ENCODE measurements around the gene ITGAD.

DNA sequence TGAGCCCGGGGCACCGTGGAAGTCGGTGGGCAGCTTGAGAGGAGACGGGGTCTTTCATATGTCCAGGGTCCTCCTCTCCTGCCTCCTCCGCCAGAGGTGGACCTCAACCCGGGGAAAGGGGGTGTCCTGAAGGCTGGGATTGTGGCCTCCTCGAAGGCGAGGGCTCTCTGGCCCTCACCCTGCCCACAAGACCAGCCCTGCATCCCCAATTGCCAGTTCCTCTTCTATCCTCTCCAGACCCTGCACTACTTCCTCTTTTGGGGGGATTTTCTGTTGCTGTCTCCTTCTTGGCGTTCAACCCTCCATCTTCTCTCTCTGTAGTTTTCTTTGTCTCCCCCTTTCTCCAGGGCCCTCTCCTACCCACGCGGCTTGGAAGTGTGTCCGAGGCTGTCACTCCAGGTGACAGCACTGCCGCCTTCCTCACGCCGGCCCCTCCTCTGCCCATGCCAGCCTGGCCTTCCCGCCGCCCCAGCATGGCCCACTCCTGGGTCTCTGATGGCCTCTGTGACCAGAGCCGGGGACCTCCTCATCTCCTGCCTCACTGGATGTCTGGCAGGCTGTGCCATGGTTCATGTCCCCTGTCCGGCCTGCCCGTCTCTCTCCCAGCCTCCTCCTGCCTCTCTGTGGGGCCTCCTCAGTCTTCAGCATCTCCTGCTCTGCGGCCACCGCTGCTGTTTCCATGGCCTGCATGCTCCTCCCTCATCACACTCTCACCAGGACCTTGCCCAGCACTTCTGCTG lies 40.6 kb upstream of the ITGAD start:
- TF ChIP-seq GATA3 (IDR thresholded peaks at IDR 0.05; ENCODE audit: low read depth, low read length), result no peak
- no peak for TF ChIP-seq GATA2 (IDR thresholded peaks at IDR 0.05; ENCODE audit: low read depth, low read length)

Data from SH-SY5Y (cell line).